Osteocyte (in vitro differentiated cells): Measurements from ENCODE around the gene GIMAP2. TPM values are rescaled to one million over a fixed set of nuclear protein-coding genes. Genes with fewer than 3 reads are reported as not detected.
"Not testable (repeated sequence)": the region's sequence is repeated elsewhere in the genome, so short reads cannot be mapped to it uniquely, and the experiment has no call there.

Experiments used
- DNase-seq: peaks from one replicate; pipeline ENCODE4 v3.0.0; 2021; ENCODE audit warnings: mixed read lengths; ENCODE audit not compliant: unreplicated experiment; ENCODE audit errors: extremely low spot score
- H3K27ac Mint-ChIP-seq: one replicate; pipeline ENCODE4 v1.8.0; 2021; ENCODE audit warnings: mild to moderate bottlenecking, mixed read lengths; ENCODE audit not compliant: unreplicated experiment
- H3K27me3 Mint-ChIP-seq: one replicate; pipeline ENCODE4 v1.8.0; 2021; ENCODE audit warnings: mixed read lengths; ENCODE audit not compliant: unreplicated experiment
- H3K36me3 Mint-ChIP-seq: one replicate; pipeline ENCODE4 v1.8.0; 2021; ENCODE audit warnings: mixed read lengths; ENCODE audit not compliant: unreplicated experiment
- H3K4me1 Mint-ChIP-seq: one replicate; pipeline ENCODE4 v1.8.0; 2021; ENCODE audit warnings: mixed read lengths; ENCODE audit not compliant: unreplicated experiment
- H3K4me3 Mint-ChIP-seq: one replicate; pipeline ENCODE4 v1.8.0; 2021; ENCODE audit warnings: mild to moderate bottlenecking, moderate library complexity, mixed read lengths; ENCODE audit not compliant: unreplicated experiment
- H3K9me3 Mint-ChIP-seq: one replicate; pipeline ENCODE4 v1.8.0; 2021; ENCODE audit warnings: mixed read lengths; ENCODE audit not compliant: unreplicated experiment
- total RNA-seq: library from RNA; stranded (reverse); gene quantifications from 2 replicates; pipeline ENCODE4 v1.2.1, GENCODE V29; 2021
- TF ChIP-seq, protein P1 (sequence below): fragments of 200-600 bp; sonication (generic); IDR thresholded peaks from 2 replicates; pipeline ENCODE4 v1.5.0; 2021; ENCODE audit warnings: antibody characterized with exemption, mild to moderate bottlenecking, moderate library complexity

GIMAP2 gene
- total RNA-seq, 1 donor from 2014 or later, result not detected

DNA sequence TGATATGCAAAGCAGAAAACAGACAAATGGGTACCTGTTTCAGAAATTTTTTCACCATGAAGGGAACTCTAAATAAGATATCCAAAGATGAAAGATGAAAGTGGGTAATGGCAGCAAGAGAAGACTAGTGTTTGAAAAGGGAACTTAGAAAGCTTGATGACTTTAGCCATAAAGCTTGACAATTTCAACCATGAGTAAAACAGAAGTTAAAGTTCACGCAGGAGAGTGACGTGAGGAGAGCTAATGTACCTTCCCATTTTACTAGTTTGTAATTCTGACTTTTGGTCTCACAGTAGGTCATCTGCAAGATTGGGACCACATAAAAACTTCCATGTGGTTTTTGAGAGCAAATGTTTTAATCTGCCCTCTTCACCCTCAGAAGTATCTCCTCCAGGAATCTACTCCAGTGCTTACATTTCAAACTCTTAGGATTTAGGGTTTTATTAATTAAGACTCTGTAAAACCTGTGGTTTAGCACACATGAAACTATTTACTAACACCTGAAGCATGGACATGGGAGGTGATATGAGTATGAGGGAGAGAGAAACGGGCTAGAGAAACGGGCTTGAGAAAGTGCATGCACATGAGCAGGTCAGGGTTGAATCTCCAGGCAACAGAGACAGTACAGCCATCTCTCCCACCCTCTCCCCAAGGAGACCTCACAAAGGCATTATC lies 24.4 kb upstream of the GIMAP2 start:
- no peaks in the 10 kb centered on the region for H3K4me1 Mint-ChIP-seq
- TF ChIP-seq, protein P1, sequence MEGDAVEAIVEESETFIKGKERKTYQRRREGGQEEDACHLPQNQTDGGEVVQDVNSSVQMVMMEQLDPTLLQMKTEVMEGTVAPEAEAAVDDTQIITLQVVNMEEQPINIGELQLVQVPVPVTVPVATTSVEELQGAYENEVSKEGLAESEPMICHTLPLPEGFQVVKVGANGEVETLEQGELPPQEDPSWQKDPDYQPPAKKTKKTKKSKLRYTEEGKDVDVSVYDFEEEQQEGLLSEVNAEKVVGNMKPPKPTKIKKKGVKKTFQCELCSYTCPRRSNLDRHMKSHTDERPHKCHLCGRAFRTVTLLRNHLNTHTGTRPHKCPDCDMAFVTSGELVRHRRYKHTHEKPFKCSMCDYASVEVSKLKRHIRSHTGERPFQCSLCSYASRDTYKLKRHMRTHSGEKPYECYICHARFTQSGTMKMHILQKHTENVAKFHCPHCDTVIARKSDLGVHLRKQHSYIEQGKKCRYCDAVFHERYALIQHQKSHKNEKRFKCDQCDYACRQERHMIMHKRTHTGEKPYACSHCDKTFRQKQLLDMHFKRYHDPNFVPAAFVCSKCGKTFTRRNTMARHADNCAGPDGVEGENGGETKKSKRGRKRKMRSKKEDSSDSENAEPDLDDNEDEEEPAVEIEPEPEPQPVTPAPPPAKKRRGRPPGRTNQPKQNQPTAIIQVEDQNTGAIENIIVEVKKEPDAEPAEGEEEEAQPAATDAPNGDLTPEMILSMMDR, result no peak
- peaks cover 4% of the 10 kb centered on the region for H3K9me3 Mint-ChIP-seq
- H3K4me3 Mint-ChIP-seq, result no peak overlapping the region
- no peaks in the 10 kb centered on the region for H3K36me3 Mint-ChIP-seq
- no peak overlapping the region for H3K27ac Mint-ChIP-seq
- H3K27me3 Mint-ChIP-seq, result no peaks in the 10 kb centered on the region
- DNase-seq, result no peak

DNA sequence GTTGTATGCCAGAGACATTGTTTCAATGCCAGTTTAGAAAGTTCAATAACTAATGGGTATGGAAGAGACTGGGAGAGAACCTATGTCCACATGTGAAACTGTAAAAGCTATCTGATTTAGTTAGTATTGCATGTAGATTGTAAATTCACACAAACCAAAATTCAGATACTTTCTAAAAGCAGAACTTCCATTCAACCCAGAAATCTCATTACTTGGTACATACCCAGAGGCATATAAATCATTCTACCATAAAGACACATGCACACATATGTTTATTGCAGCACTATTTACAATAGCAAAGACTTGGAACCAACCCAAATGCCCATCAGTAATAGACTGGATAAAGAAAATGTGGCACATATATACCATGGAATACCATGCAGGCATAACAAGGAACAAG lies 22.7 kb upstream of the GIMAP2 start:
- not testable (repeated sequence) for H3K4me3 Mint-ChIP-seq, DNase-seq, H3K36me3 Mint-ChIP-seq, H3K4me1 Mint-ChIP-seq, H3K27me3 Mint-ChIP-seq, H3K9me3 Mint-ChIP-seq, H3K27ac Mint-ChIP-seq

DNA sequence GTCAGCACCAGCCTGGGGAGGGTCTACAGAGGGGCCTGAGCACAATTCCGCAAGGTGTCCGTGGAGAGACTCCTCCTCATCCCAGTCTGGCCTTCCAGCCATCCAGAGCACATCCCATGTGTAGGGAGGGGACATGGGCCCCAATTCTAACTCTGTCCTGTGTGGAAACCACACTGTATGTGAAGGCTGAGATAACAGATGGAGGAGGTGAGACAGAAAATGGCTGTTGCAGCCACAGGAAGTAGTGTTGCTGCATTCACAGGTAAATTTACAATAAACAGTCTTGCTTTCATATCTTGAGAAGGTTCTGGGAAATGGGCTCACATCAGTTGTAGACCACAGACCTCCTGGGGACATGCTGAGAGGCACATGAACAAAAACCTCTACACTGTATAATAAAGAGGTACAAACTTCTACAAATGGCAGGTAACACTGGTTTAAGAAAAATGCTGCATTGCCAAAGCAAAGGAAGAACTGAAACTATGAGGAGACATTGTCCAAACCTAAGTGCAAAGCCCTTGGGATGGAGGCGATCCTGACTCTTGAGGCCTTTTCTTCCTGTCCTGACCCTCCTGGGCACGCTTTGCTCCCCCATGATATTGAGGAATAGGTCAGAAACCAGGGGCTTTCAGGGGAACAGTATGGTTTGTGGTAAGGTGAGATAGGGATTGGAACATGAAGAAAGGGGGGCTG lies 21.6 kb upstream of the GIMAP2 start:
- Mint-ChIP-seq H3K27ac (no peak overlapping the region), H3K4me1 (no peaks in the 10 kb centered on the region), H3K4me3 (no peak overlapping the region), H3K36me3 (no peaks in the 10 kb centered on the region), H3K27me3 (no peaks in the 10 kb centered on the region), H3K9me3 (peaks cover 8% of the 10 kb centered on the region)
- TF ChIP-seq, protein P1, result no peak
- DNase-seq, result no peak

DNA sequence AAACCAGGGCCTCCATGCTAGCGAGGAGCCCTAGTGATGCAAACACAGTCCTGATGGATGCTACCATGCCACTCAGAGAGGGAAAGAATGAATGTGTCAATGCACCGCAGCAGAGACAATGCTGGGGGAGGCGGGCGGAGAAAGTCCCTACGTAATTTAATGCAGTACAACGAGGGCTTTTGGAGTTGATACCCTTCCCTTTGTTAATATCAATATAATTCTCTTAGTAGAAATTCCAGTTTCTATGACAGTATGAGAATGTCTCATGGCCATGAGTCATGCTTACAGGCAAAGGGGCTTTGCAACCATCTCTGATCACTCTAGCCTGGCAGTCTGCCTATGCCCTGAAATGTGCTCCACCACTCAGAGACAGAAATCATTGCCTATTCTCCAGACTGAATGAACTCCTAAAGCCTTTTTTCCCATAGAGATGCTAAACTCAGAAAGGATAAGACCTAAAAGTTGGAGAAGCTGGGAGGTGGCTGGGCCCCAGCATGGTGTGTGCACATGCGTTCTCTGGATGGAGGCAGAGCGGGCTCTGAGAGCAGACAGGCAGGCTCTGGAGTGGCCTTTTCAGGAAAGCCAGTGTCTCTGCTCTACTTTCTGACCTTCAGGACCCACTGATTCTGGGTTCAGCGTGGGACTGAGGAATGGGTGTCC lies 20.3 kb upstream of the GIMAP2 start:
- no peaks in the 10 kb centered on the region for H3K27me3 Mint-ChIP-seq
- no peak for DNase-seq
- no peak overlapping the region for H3K4me3 Mint-ChIP-seq
- no peaks in the 10 kb centered on the region for H3K4me1 Mint-ChIP-seq
- H3K27ac Mint-ChIP-seq, result no peak overlapping the region
- H3K36me3 Mint-ChIP-seq, result no peaks in the 10 kb centered on the region
- TF ChIP-seq, protein P1, result no peak
- H3K9me3 Mint-ChIP-seq, result peaks cover 14% of the 10 kb centered on the region

DNA sequence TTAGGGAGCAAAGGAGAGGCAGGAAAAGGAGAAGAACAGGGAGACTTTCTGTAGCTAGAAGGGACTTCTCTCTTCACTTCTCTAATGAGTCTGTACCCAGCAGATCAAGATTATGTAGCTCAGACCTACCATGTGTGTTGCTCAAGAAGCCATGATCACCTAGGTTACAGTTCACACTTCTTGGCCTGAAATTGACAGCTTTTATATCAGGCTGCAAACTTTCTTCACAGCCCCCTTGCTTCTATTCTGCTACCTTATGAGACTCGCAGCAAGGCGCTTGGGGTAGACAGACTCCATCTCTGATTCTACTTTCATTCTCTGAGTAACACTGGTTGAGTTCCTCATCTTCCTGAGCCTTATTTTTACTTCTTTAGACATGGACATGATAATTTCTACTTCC lies 19.6 kb upstream of the GIMAP2 start:
- H3K4me3 Mint-ChIP-seq, result no peak overlapping the region

More for the DNA sequence above, 19.6 kb upstream of the GIMAP2 start:
- Mint-ChIP-seq H3K27ac (no peak overlapping the region), H3K36me3 (no peaks in the 10 kb centered on the region), H3K4me1 (no peaks in the 10 kb centered on the region), H3K27me3 (no peaks in the 10 kb centered on the region), H3K9me3 (peaks cover 14% of the 10 kb centered on the region)
- DNase-seq, result no peak
- TF ChIP-seq, protein P1, result no peak
